Activated CD8-positive, alpha-beta memory T cell treated with anti-CD3 and anti-CD28 coated beads, Interleukin-2, amount 10 ng/mL, durations not matched to agents 7 days and 5 days (primary cell): ENCODE results near the gene DIP2C. TPM values are rescaled to one million over a fixed set of nuclear protein-coding genes. Genes with fewer than 3 reads are reported as not detected.

ENCODE experiments used
- ATAC-seq: fragments of 150-1000 bp; cut with Tn5 transposase; one replicate; pipeline ENCODE4 v1.10.0; 2021; ENCODE audit warnings: moderate library complexity
- CTCF ChIA-PET: fragments of 350-600 bp; sonication (Branson Sonifier 250); formaldehyde crosslinking; loops from one replicate; lab custom pipeline; 2021; ENCODE audit warnings: antibody characterized with exemption; lab: Charles Lee
- DNase-seq: peaks from one replicate; pipeline ENCODE4 v3.0.0-alpha.2; 2020
- H3K27ac Mint-ChIP-seq: one replicate; pipeline ENCODE4 v1.8.0; 2021; ENCODE audit warnings: mild to moderate bottlenecking, mixed read lengths
- H3K27me3 Mint-ChIP-seq: one replicate; pipeline ENCODE4 v1.8.0; 2021; ENCODE audit warnings: mixed read lengths
- H3K36me3 Mint-ChIP-seq: one replicate; pipeline ENCODE4 v1.8.0; 2021; ENCODE audit warnings: mild to moderate bottlenecking, mixed read lengths
- H3K4me1 Mint-ChIP-seq: one replicate; pipeline ENCODE4 v1.8.0; 2021; ENCODE audit warnings: mixed read lengths
- H3K4me3 Mint-ChIP-seq: one replicate; pipeline ENCODE4 v1.8.0; 2021; ENCODE audit warnings: mild to moderate bottlenecking, moderate library complexity, mixed read lengths
- H3K9me3 Mint-ChIP-seq: one replicate; pipeline ENCODE4 v1.8.0; 2022; ENCODE audit warnings: low read depth, mixed read lengths
- total RNA-seq, 2 experiments: library from RNA; stranded (reverse); gene quantifications; one replicate each; pipeline ENCODE4 v1.2.3, GENCODE V29; 2021

DIP2C gene
- total RNA-seq, 2 experiments from 2014 or later: 0.26 to 0.99 TPM

DNA sequence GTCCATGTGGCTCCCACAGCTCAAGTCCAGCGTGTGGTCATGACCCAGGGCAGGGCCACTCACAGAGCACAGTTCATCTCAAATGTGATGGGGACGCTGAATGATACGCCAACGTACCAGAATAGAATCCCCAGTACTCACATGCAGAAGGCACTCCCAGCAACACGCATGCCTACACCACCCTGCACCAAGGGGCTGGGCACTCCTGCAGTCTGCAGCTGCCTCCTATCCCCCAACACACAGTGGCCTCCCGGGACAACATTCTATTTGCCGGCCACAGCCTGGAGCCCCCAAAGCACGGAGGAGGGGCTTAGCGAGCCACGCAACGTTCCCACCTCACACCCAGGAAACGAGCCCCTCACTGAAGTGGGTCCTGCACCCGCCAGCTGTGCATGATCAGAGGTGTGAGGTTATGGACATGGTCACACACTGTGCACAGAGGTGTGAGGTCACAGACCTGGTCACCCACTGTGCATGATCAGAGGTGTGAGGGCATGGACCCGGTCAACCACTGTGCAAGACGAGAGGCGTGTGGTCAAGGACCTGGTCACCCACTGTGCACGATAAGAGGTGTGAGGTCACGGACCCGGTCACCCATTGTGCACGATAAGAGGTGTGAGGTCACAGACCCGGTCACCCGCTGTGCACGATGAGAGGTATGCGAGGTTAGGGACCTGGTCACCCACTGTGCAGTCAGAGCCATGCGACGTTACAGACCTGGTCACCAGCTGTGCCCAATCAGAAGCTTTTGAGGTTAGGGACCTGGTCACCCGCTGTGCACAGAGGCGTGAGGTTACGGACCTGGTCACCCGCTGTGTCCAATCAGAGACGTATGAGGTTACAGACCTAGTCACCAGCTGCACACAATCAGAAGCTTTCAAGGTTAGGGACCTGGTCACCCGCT lies 182.8 kb downstream of the DIP2C start:
- H3K9me3 Mint-ChIP-seq: no peaks in the 10 kb centered on the region
- CTCF ChIA-PET: no interaction called here
- no peak overlapping the region for H3K4me3 Mint-ChIP-seq
- no peak for ATAC-seq
- no peaks in the 10 kb centered on the region for H3K36me3 Mint-ChIP-seq
- no peak overlapping the region for H3K27ac Mint-ChIP-seq
- H3K27me3 Mint-ChIP-seq: peaks cover 18% of the 10 kb centered on the region
- no peak for DNase-seq
- H3K4me1 Mint-ChIP-seq: peaks cover 5% of the 10 kb centered on the region

DNA sequence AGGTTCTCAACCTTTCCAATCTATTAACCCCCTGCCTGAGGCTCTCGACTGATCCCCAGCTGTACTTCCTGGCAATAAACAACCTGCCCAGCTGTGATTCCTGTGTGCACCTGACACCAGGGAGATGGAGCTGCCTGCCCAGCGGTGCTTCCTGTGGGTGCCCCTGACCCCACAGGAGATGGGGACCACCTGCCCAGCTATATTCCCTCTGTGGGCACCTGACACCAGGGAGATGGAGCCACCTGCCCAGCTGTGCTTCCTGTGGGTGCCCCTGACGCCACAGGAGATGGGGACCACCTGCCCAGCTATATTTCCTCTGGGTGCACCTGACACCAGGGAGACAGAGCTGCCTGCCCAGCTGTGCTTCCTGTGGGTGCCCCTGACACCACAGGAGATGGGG lies 184.0 kb downstream of the DIP2C start:
- H3K27me3 Mint-ChIP-seq: peaks cover 13% of the 10 kb centered on the region
- ATAC-seq (no peak), DNase-seq (no peak)
- no peak overlapping the region for H3K4me3 Mint-ChIP-seq
- H3K36me3 Mint-ChIP-seq: no peaks in the 10 kb centered on the region
- peaks cover 5% of the 10 kb centered on the region for H3K4me1 Mint-ChIP-seq
- no peak overlapping the region for H3K27ac Mint-ChIP-seq
- CTCF ChIA-PET: no interaction called here
- no peaks in the 10 kb centered on the region for H3K9me3 Mint-ChIP-seq

GRCh38 chr10:504806-505205 lies 184.7 kb downstream of the DIP2C start:
- H3K9me3 Mint-ChIP-seq: no peaks in the 10 kb centered on the region
- peaks cover 13% of the 10 kb centered on the region for H3K27me3 Mint-ChIP-seq
- CTCF ChIA-PET: no interaction called here
- no peak overlapping the region for H3K4me3 Mint-ChIP-seq
- H3K4me1 Mint-ChIP-seq: peaks cover 5% of the 10 kb centered on the region
- no peaks in the 10 kb centered on the region for H3K36me3 Mint-ChIP-seq
- DNase-seq: no peak
- H3K27ac Mint-ChIP-seq: no peak overlapping the region
- ATAC-seq: no peak

GRCh38 chr10:504121-504611 lies 185.3 kb downstream of the DIP2C start:
- Mint-ChIP-seq H3K36me3 (no peaks in the 10 kb centered on the region), H3K4me3 (no peak overlapping the region), H3K27ac (no peak overlapping the region), H3K27me3 (peaks cover 15% of the 10 kb centered on the region), H3K9me3 (no peaks in the 10 kb centered on the region), H3K4me1 (peaks cover 5% of the 10 kb centered on the region)
- DNase-seq: no peak
- ATAC-seq: no peak
- CTCF ChIA-PET: no interaction called here

DNA sequence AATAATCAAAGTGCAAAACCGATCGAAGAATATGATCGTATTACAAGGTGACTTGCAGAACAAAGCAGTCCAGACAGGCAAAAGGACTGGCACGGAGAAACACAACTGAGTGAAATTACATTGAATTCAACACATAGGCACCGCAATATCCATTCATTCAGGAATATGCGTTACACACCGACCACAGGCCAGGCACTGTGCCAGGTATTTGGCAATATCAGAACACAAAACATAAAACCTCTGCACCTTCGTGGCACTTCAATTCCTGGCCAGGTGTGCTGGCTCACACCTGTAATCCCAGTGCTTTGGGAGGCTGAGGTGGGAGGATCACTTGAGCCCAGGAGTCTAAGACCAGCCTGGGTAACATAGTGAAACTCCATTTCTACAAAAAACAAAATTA lies 187.9 kb downstream of the DIP2C start:
- no peaks in the 10 kb centered on the region for H3K9me3 Mint-ChIP-seq
- H3K4me3 Mint-ChIP-seq: no peak overlapping the region
- H3K4me1 Mint-ChIP-seq: peaks cover 5% of the 10 kb centered on the region
- DNase-seq: no peak
- no peak for ATAC-seq
- H3K27me3 Mint-ChIP-seq: peaks cover 16% of the 10 kb centered on the region
- H3K36me3 Mint-ChIP-seq: no peaks in the 10 kb centered on the region
- CTCF ChIA-PET: no interaction called here
- no peak overlapping the region for H3K27ac Mint-ChIP-seq

- Mint-ChIP-seq H3K36me3 (no peaks in the 10 kb centered on the region), H3K27ac (no peak overlapping the region), H3K4me1 (peaks cover 5% of the 10 kb centered on the region), H3K4me3 (no peak overlapping the region), H3K9me3 (no peaks in the 10 kb centered on the region), H3K27me3 (peaks cover 16% of the 10 kb centered on the region)
- DNase-seq: no peak
- no peak for ATAC-seq
- CTCF ChIA-PET: interaction anchor here (0.7 to 1.2 kb wide), 2 partner anchors 10 to 13 kb away, joined by 3 read pairs; no protein-coding TSS in a partner anchor
Measured at GRCh38 chr10:500876-501275, 188.6 kb downstream of the DIP2C start.

DNA sequence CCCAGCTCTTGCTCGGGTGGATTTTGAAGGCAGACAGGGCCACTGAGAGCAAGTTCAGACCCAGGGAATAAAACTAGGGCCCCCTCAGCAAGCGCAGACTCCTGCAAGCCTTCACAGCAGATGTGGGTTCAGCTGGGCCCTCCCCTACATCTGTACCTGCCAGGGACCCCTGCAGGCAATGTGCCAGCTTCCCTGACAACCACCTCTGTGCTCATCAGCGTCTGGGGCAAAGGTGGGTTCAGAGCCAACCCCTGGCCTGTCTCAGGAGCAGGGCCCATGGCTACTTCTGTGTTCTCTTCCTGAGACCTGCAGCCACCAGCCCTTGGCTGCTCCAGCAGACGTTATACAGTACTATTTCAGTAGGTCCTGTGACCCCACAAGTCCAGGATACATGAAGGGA lies 189.5 kb downstream of the DIP2C start:
- Mint-ChIP-seq H3K36me3 (no peaks in the 10 kb centered on the region), H3K9me3 (no peaks in the 10 kb centered on the region), H3K4me3 (no peak overlapping the region), H3K4me1 (peaks cover 5% of the 10 kb centered on the region), H3K27me3 (peaks cover 16% of the 10 kb centered on the region), H3K27ac (no peak overlapping the region)
- DNase-seq (no peak), ATAC-seq (no peak)
- CTCF ChIA-PET: no interaction called here

- peaks cover 5% of the 10 kb centered on the region for H3K4me1 Mint-ChIP-seq
- CTCF ChIA-PET: no interaction called here
- no peak overlapping the region for H3K27ac Mint-ChIP-seq
- H3K36me3 Mint-ChIP-seq: no peaks in the 10 kb centered on the region
- H3K4me3 Mint-ChIP-seq: no peak overlapping the region
- DNase-seq: no peak
- H3K9me3 Mint-ChIP-seq: no peaks in the 10 kb centered on the region
- no peak for ATAC-seq
- peaks cover 16% of the 10 kb centered on the region for H3K27me3 Mint-ChIP-seq
Measured at GRCh38 chr10:498760-499435, 190.6 kb downstream of the DIP2C start.

GRCh38 chr10:497898-498451 lies 191.5 kb downstream of the DIP2C start:
- Mint-ChIP-seq H3K4me3 (no peak overlapping the region), H3K4me1 (peaks cover 5% of the 10 kb centered on the region), H3K9me3 (no peaks in the 10 kb centered on the region), H3K36me3 (no peaks in the 10 kb centered on the region), H3K27me3 (peaks cover 19% of the 10 kb centered on the region), H3K27ac (no peak overlapping the region)
- CTCF ChIA-PET: no interaction called here
- DNase-seq: no peak
- ATAC-seq: no peak

DNA sequence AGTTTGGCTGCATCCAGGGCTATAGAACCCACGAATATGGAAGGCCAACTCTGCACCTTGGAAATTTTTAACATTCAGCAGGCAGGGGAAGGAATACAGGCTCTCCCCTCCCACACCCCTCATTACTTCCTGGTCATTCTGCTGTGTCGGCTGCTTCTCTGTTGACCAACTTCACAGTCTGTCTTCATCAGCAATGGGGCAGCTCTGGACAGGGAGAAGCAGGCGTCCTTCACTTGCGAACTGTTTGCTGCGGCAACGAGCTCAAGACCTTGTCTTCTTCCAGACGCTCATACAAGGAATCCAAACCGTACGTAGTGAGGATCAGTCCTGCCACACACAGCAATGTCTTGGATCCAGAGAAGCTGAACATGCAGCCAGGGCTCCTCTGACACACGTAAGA lies 192.2 kb downstream of the DIP2C start:
- peaks cover 19% of the 10 kb centered on the region for H3K27me3 Mint-ChIP-seq
- DNase-seq: no peak
- H3K9me3 Mint-ChIP-seq: no peaks in the 10 kb centered on the region
- H3K36me3 Mint-ChIP-seq: no peaks in the 10 kb centered on the region
- H3K27ac Mint-ChIP-seq: no peak overlapping the region
- ATAC-seq: no peak
- peaks cover 5% of the 10 kb centered on the region for H3K4me1 Mint-ChIP-seq
- CTCF ChIA-PET: no interaction called here
- no peak overlapping the region for H3K4me3 Mint-ChIP-seq

DNA sequence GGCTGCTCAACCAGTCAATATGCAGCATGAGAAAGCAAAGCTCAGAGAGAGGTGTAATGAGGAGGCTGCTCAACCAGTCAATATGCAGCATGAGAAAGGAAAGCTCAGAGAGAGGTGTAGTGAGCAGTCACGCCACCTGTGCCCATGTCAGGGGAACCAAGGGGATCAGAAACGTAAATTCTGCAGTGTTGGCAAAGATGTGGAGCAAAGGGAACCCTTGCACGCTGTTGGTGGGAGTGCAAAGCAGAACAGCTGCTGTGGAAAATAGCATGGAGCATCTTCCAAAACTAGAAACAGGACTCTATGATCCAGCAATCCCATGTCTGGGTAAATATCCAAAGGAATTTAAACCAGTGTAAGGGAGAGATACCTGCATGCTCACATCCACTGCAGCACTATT lies 194.9 kb downstream of the DIP2C start:
- H3K27me3 Mint-ChIP-seq: peaks cover 18% of the 10 kb centered on the region
- ATAC-seq (no peak), DNase-seq (no peak)
- no peak overlapping the region for H3K27ac Mint-ChIP-seq
- no peaks in the 10 kb centered on the region for H3K9me3 Mint-ChIP-seq
- CTCF ChIA-PET: no interaction called here
- H3K36me3 Mint-ChIP-seq: no peaks in the 10 kb centered on the region
- no peaks in the 10 kb centered on the region for H3K4me1 Mint-ChIP-seq
- no peak overlapping the region for H3K4me3 Mint-ChIP-seq

DNA sequence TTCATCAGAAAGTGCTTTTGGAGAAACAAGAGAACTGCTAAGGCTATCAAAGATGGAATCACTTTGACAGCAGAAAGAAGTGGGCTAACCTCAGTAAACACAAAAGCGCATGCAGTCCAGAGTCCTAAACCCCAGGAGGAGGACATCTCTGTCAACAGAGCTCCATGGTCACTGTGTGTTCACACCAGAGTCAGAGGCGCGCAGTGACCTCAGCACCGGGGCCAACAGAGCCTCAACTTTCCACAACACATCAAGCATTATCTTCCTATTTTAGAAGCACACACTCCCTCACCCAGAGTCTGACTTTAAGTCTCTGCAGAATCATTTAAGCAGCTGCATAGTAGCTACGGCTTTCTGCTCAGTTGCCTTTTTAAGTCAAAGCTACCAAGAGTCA lies 195.3 kb downstream of the DIP2C start:
- CTCF ChIA-PET: no interaction called here
- DNase-seq (no peak), ATAC-seq (no peak)
- Mint-ChIP-seq H3K27ac (no peak overlapping the region), H3K4me1 (no peaks in the 10 kb centered on the region), H3K27me3 (peaks cover 15% of the 10 kb centered on the region), H3K9me3 (no peaks in the 10 kb centered on the region), H3K4me3 (no peak overlapping the region), H3K36me3 (no peaks in the 10 kb centered on the region)

GRCh38 chr10:493391-494148 lies 195.9 kb downstream of the DIP2C start:
- CTCF ChIA-PET: no interaction called here
- no peak for ATAC-seq

More at GRCh38 chr10:493391-494148, 195.9 kb downstream of the DIP2C start:
- no peaks in the 10 kb centered on the region for H3K4me1 Mint-ChIP-seq
- H3K27me3 Mint-ChIP-seq: peaks cover 15% of the 10 kb centered on the region
- no peaks in the 10 kb centered on the region for H3K9me3 Mint-ChIP-seq
- no peak overlapping the region for H3K27ac Mint-ChIP-seq
- H3K36me3 Mint-ChIP-seq: no peaks in the 10 kb centered on the region
- no peak overlapping the region for H3K4me3 Mint-ChIP-seq
- DNase-seq: no peak
